ENCODE data around the gene OGFOD1.

- no peak for TF ChIP-seq POLR2A (IDR thresholded peaks at IDR 0.05; ENCODE audit: low read depth, low read length)
- TF ChIP-seq CTCF (IDR thresholded peaks at IDR 0.05; ENCODE audit: extremely low read depth in 1 of 2, insufficient read depth in 1 of 2, low read depth in 1 of 2, low read length in 2 of 2) = no peak
Measured at GRCh38 chr16:56493815-56494214, 42.5 kb downstream of the OGFOD1 start.

Data from endothelial cell of umbilical vein (primary cell).